ENCODE data around the gene CHMP4B.

- TF ChIP-seq ELF1 (IDR thresholded peaks at IDR 0.05) (no peak), NRF1 (IDR thresholded peaks at IDR 0.05; ENCODE audit: low read depth, low read length) (no peak), CTCF (IDR thresholded peaks at IDR 0.05) (no peak)
Observed at GRCh38 chr20:33828326-33828844, 17.2 kb downstream of the CHMP4B start.

Measured in SK-N-SH (cell line).